ENCODE results near the gene LDHA.

- TF ChIP-seq ZNF768 (tag by site-specific recombination; IDR thresholded peaks at IDR 0.05) = no peak
- no peak for TF ChIP-seq ZBTB17 (tag by site-specific recombination; IDR thresholded peaks at IDR 0.05)
- no peak for TF ChIP-seq ZNF580 (tag by site-specific recombination; IDR thresholded peaks at IDR 0.05)
- TF ChIP-seq CTCF (tag by site-specific recombination; IDR thresholded peaks at IDR 0.05) = no peak
- TF ChIP-seq ZNF133 (tag by site-specific recombination; IDR thresholded peaks at IDR 0.05) = no peak
- no peak for TF ChIP-seq BCL6B (tag by site-specific recombination; IDR thresholded peaks at IDR 0.05)
- TF ChIP-seq ZNF302 (tag by site-specific recombination; IDR thresholded peaks at IDR 0.05; ENCODE audit: low read depth) = no peak
These were observed 22.1 kb downstream of the LDHA start for GRCh38 chr11:18416459-18416858.
